ENCODE results near the gene SLC39A5.
"Not testable (repeated sequence)": the region's sequence is repeated elsewhere in the genome, so short reads cannot be mapped to it uniquely, and the experiment has no call there.

SLC39A5 gene

DNA sequence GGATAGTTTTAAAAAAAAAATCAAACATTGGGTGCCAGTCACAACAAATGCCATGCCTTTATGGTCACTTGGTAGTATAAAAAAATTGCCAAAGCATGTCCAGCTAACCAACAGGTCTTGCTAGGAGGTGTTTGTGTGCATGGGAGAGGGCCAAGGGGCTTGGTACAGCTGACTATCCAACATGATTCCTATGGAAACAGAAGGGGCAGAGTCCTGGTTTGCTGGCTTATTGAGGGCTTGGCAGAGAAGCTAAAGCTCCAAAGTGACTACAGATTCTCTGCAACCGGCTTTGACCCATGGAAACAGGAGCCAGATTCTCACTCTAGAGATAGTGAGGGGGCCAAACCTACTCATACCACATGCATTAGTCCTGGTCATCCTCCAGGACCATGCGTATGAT is 42.6 kb downstream of the SLC39A5 start:
- DNase-seq (ENCODE audit: low read depth in 2 of 2, low spot score in 1 of 2), result not testable (repeated sequence)

DNA sequence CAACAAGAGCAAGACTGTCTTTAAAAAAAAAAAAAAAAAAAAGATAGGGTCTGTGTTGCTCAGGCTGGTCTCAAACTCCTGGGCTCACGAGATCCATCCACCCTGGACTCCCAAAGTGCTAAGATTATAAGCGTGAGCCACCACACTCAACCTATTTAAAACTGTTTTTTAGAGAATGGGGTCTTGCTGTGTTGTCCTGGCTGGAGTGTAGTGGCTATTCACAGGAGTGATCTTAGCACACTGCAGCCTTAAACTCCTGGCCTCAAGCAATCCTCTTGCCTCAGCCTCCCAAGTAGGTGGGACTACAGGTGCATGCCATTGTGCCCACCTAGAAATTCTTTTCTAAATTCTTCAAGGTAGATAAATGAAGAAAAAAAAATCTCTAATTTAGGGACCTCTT is 44.4 kb downstream of the SLC39A5 start:
- DNase-seq (ENCODE audit: low read depth in 2 of 2, low spot score in 1 of 2), result no peak

DNA sequence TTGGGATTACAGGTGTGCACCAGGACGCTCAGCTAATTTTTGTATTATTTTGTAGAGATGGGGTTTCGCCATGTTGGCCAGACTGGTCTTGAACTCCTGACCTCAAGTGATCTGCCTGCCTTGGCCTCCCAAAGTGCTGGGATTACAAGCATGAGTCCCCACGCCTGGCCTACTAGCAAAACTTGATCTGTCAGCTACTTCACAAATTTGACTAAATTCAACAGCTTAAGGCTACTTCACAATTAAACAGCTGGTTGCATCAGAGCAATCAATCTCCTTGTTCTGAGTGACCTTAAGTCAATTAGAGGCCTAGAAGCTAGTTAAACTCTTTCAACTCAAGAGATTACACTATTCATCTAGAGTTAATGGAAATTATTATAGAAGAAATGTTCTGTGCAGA is 49.1 kb downstream of the SLC39A5 start:
- DNase-seq (ENCODE audit: low read depth in 2 of 2, low spot score in 1 of 2), result no peak

DNA sequence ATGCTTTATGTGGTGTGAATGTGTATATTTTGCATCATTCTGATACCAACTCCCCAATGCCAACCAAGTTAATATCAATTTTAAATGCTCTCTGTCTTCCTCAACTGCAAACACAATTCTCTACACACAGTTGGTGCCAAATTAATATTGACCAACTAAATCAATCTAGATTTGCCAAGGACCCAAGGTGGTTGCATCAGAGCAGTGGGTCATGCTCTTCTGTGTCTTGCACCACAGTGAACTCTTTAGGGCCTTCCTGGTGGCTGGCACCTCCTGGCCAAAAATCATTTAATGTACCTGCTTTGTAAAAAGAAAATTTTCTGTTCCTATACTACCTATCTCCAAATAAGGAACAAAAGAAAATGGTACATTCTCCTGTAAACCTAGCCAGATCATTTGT is 51.0 kb downstream of the SLC39A5 start:
- no peak for DNase-seq (ENCODE audit: low read depth in 2 of 2, low spot score in 1 of 2)

DNA sequence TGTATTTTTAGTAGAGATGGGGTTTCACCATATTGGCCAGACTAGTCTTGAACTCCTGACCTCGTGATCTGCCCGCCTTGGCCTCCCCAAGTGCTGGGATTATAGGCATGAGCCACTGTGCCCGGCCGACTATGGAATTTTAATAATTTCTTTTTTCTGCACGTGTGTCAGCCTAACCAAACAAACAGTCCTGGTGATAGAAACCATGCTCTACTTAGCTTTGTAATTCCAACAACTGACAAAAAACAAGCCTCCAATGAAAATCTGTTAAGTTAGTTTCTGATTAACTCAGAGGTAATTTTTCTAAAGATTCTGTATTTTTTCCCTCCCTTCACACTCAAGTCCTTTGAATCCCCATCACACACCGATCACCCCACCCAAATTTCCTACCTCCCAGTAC is 52.2 kb downstream of the SLC39A5 start:
- no peak for DNase-seq (ENCODE audit: low read depth in 2 of 2, low spot score in 1 of 2)

DNA sequence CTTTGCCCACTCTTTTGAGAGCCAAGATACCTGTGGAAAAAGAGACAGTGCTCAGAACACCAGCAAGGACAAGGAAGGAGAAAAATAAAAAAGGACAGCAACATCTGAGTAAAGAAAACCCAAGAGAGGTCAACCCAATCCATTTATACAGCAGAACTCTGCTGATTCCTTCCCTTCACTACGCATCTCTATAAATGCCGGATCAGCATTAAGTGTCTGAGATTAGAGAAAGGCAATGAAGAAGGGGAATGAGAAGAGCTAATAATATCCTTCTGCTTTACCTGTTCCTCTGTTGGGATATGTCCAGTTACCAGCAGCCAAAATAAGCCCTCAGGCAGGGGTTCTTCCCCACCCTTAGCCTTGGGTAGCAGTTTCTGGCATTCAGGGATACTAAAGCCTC is 52.7 kb downstream of the SLC39A5 start:
- DNase-seq (ENCODE audit: low read depth in 2 of 2, low spot score in 1 of 2), result no peak

DNA sequence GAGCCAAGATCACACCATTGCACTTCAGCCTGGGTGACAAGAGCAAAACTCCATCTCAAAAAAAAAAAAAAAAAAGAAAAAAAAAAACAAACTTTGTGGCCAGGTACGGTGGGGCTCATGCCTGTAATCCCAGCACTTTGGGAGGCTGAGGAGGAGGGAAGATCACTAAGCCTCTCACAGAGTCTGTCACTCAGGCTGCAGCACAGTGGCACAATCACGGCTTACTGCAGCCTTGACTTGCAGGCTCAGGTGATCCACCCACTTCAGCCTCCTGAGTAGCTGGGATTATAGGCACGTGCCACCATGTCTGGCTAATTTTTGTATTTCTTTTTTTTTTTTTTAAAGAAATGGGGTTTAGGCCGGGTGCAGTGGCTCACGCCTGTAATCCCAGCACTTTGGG is 54.4 kb downstream of the SLC39A5 start:
- DNase-seq (ENCODE audit: low read depth in 2 of 2, low spot score in 1 of 2), result not testable (repeated sequence)

DNA sequence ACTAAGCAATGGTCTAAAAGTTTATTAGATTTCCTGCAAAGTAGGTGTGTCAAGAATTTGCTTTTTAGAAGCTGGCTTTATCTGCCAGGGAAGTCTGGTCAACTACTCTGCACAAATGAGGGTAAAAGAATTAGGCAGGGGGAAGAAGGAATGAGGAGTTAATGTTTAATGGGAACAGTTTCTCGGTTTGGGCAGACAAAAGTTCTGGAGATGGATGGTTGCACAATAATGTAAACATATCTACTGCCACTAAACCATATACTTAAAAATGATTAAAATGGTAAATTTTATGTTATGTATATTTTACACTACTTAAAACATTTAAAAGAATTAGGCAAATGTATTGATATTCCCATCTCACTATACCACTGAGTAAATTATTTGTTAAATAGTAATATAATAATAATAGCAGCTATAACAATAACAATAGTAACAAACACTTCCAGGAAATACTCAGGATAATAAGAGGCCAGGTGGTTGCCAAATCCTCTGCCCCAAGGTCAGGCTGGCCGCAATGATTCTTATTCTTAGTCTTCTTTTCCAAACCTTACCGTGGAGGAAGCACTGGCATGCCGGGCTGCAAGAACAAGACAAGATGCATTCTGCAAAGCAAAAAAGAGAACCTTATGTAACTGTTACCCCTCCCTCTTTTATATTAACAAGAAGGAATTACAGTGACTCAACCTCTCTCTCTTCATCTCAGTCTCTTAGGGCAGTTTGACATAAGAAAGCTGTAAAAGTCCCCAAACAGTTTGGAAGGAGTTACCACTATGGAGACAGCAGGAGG is 56.4 kb downstream of the SLC39A5 start:
- DNase-seq (ENCODE audit: low read depth in 2 of 2, low spot score in 1 of 2), result no peak

Data from stimulated activated CD8-positive, alpha-beta memory T cell treated with anti-CD3 and anti-CD28 coated beads, Interleukin-4, amount 100 ng/mL, for 4 hours (primary cell).